H1 (cell line): ENCODE measurements around the gene ETV2. TPM values are rescaled to one million over a fixed set of nuclear protein-coding genes. Genes with fewer than 3 reads are reported as not detected.

Experiments used
- CTCF ChIA-PET: fragments of 300-600 bp; sonication (Branson Sonifier 250); formaldehyde crosslinking; loops from one replicate; lab custom pipeline; 2021; ENCODE audit not compliant: partially characterized antibody; lab: Charles Lee
- POLR2A ChIA-PET: fragments of 300-600 bp; sonication (Branson Sonifier 250); formaldehyde crosslinking; loops from one replicate; lab custom pipeline; 2021; ENCODE audit warnings: inconsistent platforms; ENCODE audit not compliant: partially characterized antibody; lab: Charles Lee
- DNase-seq, 2 experiments: peaks; one replicate each; pipeline versions ENCODE4 v3.0.0 to v3.0.0-alpha.2; 2010 to 2022; ENCODE audit warnings: low spot score in 2 of 2, low read depth in 1 of 2, mixed read lengths in 1 of 2
- FAIRE-seq: peaks from 2 replicates; lab custom pipeline; 2011; peaks lifted over from hg19 to GRCh38; lab: Jason Lieb, UNC
- H2AFZ ChIP-seq: 2 replicates; pipeline ENCODE4 v1.8.1; 2012; ENCODE audit warnings: low read length, inconsistent platforms
- H2AK5ac ChIP-seq: 2 replicates; pipeline ENCODE4 v1.6.1; 2013; ENCODE audit warnings: low read depth, low read length
- H2BK120ac ChIP-seq: replicated peaks from 2 replicates; pipeline ENCODE3; 2013; ENCODE audit warnings: low read depth, low read length, inconsistent platforms
- H2BK12ac ChIP-seq: 2 replicates; pipeline ENCODE4 v1.6.1; 2013; ENCODE audit warnings: low read depth, low read length
- H2BK15ac ChIP-seq: 2 replicates; pipeline ENCODE4 v1.6.1; 2013; ENCODE audit warnings: low read length
- H2BK20ac ChIP-seq: 2 replicates; pipeline ENCODE4 v1.6.1; 2013; ENCODE audit warnings: low read length
- H2BK5ac ChIP-seq: 2 replicates; pipeline ENCODE4 v1.6.1; 2013; ENCODE audit warnings: low read depth, low read length
- H3K14ac ChIP-seq: 2 replicates; pipeline ENCODE4 v1.6.1; 2013; ENCODE audit warnings: inconsistent platforms; ENCODE audit not compliant: insufficient read length
- H3K18ac ChIP-seq: 2 replicates; pipeline ENCODE4 v1.6.1; 2013; ENCODE audit warnings: low read length; ENCODE audit errors: extremely low read depth
- H3K23ac ChIP-seq: 2 replicates; pipeline ENCODE4 v1.6.1; 2013; ENCODE audit warnings: inconsistent platforms; ENCODE audit not compliant: insufficient read length
- H3K23me2 ChIP-seq: 2 replicates; pipeline ENCODE4 v1.6.1; 2013; ENCODE audit warnings: low read depth, low read length
- H3K27ac ChIP-seq: 2 replicates; pipeline ENCODE4 v1.6.1; 2011; ENCODE audit warnings: low read depth, low read length, inconsistent platforms
- H3K27me3 ChIP-seq, 4 experiments: replicated peaks in 1 of 4; 1 replicate in 1 of 4; 2 replicates in 3 of 4; pipeline versions ENCODE4 v1.6.1 to v1.8.1; 2011 to 2013; ENCODE audit warnings: low read length in 3 of 4, mild to moderate bottlenecking in 3 of 4, inconsistent platforms in 2 of 4, mixed read lengths in 2 of 4, moderate library complexity in 1 of 4; ENCODE audit not compliant: control insufficient read depth in 3 of 4, insufficient read depth in 3 of 4; ENCODE audit errors: extremely low read depth in 1 of 4
- H3K36me3 ChIP-seq, 4 experiments: 2 replicates each; pipeline versions ENCODE4 v1.6.1 to v1.8.1; 2011 to 2013; ENCODE audit warnings: mild to moderate bottlenecking in 4 of 4, low read length in 3 of 4, moderate library complexity in 2 of 4, control low read depth in 1 of 4, inconsistent platforms in 1 of 4; ENCODE audit not compliant: insufficient read depth in 4 of 4, control insufficient read depth in 2 of 4
- H3K4ac ChIP-seq: replicated peaks from 2 replicates; pipeline ENCODE3; 2013; ENCODE audit warnings: low read length, low read depth, mixed read lengths, inconsistent platforms; ENCODE audit not compliant: insufficient read length
- H3K4me1 ChIP-seq, 4 experiments: replicated peaks in 1 of 4; 1 replicate in 1 of 4; 2 replicates in 3 of 4; pipeline versions ENCODE4 v1.6.1 to v1.8.1; 2011 to 2013; ENCODE audit warnings: low read length in 3 of 4, inconsistent platforms in 2 of 4, mixed read lengths in 1 of 4; ENCODE audit not compliant: insufficient read depth in 4 of 4, control insufficient read depth in 3 of 4
- H3K4me2 ChIP-seq, 2 experiments: 2 replicates each; pipeline versions ENCODE4 v1.6.1 to v1.8.1; 2011 to 2013; ENCODE audit warnings: low read depth in 2 of 2, low read length in 2 of 2, control low read depth in 1 of 2, inconsistent platforms in 1 of 2, mild to moderate bottlenecking in 1 of 2; ENCODE audit not compliant: insufficient read depth in 1 of 2
- H3K4me3 ChIP-seq, 4 experiments: fragments of 200-600, 300-600 bp in 1 of 4; sonication (generic), shearing (Covaris generic), sonication (Bioruptor Twin) in 1 of 4; 2 replicates each; pipeline versions ENCODE4 v1.5.1 to v1.8.1; 2011 to 2016; ENCODE audit warnings: low read length in 4 of 4, low read depth in 3 of 4, control low read depth in 2 of 4, inconsistent platforms in 2 of 4, mild to moderate bottlenecking in 2 of 4, mixed read lengths in 1 of 4, moderate library complexity in 1 of 4; ENCODE audit not compliant: insufficient read depth in 2 of 4; ENCODE audit errors: extremely low read depth in 1 of 4
- H3K56ac ChIP-seq: replicated peaks from 2 replicates; pipeline ENCODE3; 2013; ENCODE audit warnings: low read depth, mild to moderate bottlenecking, mixed read lengths, low read length, inconsistent platforms; ENCODE audit not compliant: insufficient read length
- H3K79me1 ChIP-seq: 2 replicates; pipeline ENCODE4 v1.6.1; 2013; ENCODE audit warnings: low read depth, low read length, control low read depth
- H3K79me2 ChIP-seq, 2 experiments: 2 replicates each; pipeline versions ENCODE4 v1.6.1 to v1.8.1; 2012 to 2013; ENCODE audit warnings: low read length in 2 of 2, mild to moderate bottlenecking in 2 of 2, inconsistent platforms in 1 of 2; ENCODE audit not compliant: insufficient read depth in 2 of 2, control insufficient read depth in 1 of 2
- H3K9ac ChIP-seq, 4 experiments: replicated peaks in 1 of 4; 1 replicate in 1 of 4; 2 replicates in 3 of 4; pipeline versions ENCODE4 v1.6.1 to v1.8.1; 2011 to 2013; ENCODE audit warnings: low read depth in 3 of 4, low read length in 3 of 4, control low read depth in 2 of 4, mild to moderate bottlenecking in 2 of 4, moderate library complexity in 2 of 4, inconsistent platforms in 1 of 4; ENCODE audit errors: extremely low read depth in 1 of 4
- H3K9me3 ChIP-seq, 2 experiments: 2 replicates each; pipeline versions ENCODE4 v1.6.1 to v1.8.1; 2012 to 2013; ENCODE audit warnings: mild to moderate bottlenecking in 2 of 2, moderate library complexity in 2 of 2, control low read depth in 1 of 2, inconsistent platforms in 1 of 2, low read depth in 1 of 2, low read length in 1 of 2, mixed read lengths in 1 of 2; ENCODE audit not compliant: insufficient read depth in 2 of 2
- H4K20me1 ChIP-seq, 2 experiments: replicated peaks in 1 of 2; 2 replicates each; pipeline versions ENCODE3 to v1.8.1; 2011 to 2013; ENCODE audit warnings: inconsistent platforms in 2 of 2, low read length in 2 of 2, mild to moderate bottlenecking in 1 of 2; ENCODE audit not compliant: insufficient read depth in 2 of 2, control insufficient read depth in 1 of 2
- H4K5ac ChIP-seq: 2 replicates; pipeline ENCODE4 v1.6.1; 2013; ENCODE audit warnings: low read length, low read depth, mixed read lengths, inconsistent platforms; ENCODE audit not compliant: insufficient read length
- H4K8ac ChIP-seq: 2 replicates; pipeline ENCODE4 v1.8.0; 2013; ENCODE audit warnings: mild to moderate bottlenecking, moderate library complexity, low read length, inconsistent platforms; ENCODE audit not compliant: insufficient read depth; ENCODE audit errors: extremely low read depth
- H4K91ac ChIP-seq: replicated peaks from 2 replicates; pipeline ENCODE3; 2013; ENCODE audit warnings: low read length, mixed read lengths, inconsistent platforms; ENCODE audit not compliant: insufficient read length
- CTCF ChIP-seq, 3 experiments: IDR thresholded peaks; 1 replicate in 2 of 3; 2 replicates in 1 of 3; pipeline versions ENCODE4 v1.5.1 to v1.6.1; 2011; ENCODE audit warnings: low read length in 3 of 3, mild to moderate bottlenecking in 3 of 3, inconsistent platforms in 2 of 3, low read depth in 1 of 3, moderate library complexity in 1 of 3; ENCODE audit not compliant: insufficient read depth in 1 of 3; ENCODE audit errors: control extremely low read depth in 1 of 3
- GABPA ChIP-seq: IDR thresholded peaks from 2 replicates; pipeline ENCODE4 v1.6.1; 2011; ENCODE audit warnings: mild to moderate bottlenecking, low read length, moderate library complexity, borderline replicate concordance; ENCODE audit not compliant: insufficient read depth
- KDM5A ChIP-seq: fragments of 200-600 bp; IDR thresholded peaks from 2 replicates; pipeline ENCODE4 v1.7.1; 2012; ENCODE audit warnings: mild to moderate bottlenecking, low read length, inconsistent platforms, mixed read lengths
- NRF1 ChIP-seq: IDR thresholded peaks from 2 replicates; pipeline ENCODE4 v1.6.1; 2011; ENCODE audit warnings: mild to moderate bottlenecking, low read depth, low read length, improper control_type of control experiment
- RNF2 ChIP-seq: fragments of 200-900, 300-1000 bp; sonication (generic); IDR thresholded peaks from 2 replicates; pipeline ENCODE4 v1.7.1; 2016; ENCODE audit warnings: borderline replicate concordance, low read depth, mild to moderate bottlenecking, antibody characterized with exemption, low read length; ENCODE audit not compliant: poor library complexity, severe bottlenecking; ENCODE audit errors: missing control alignments
- WGBS, 2 experiments: shearing (Covaris generic) in 1 of 2; methylation state at CpG; one replicate each; pipeline versions ENCODE4 v1.1.6 to v1.1.7; 2013 to 2015; ENCODE audit warnings: low lambda C conversion rate in 2 of 2, mixed read lengths in 2 of 2, inconsistent platforms in 1 of 2, low coverage in 1 of 2, missing lambda C conversion rate in 1 of 2; ENCODE audit not compliant: insufficient replicate concordance in 2 of 2, insufficient coverage in 1 of 2, insufficient read length in 1 of 2; ENCODE audit errors: extremely low coverage in 1 of 2, missing lambda C conversion rate in 1 of 2; 5-methylcytosine and 5-hydroxymethylcytosine counted together
- polyA plus RNA-seq, 7 experiments: library from polyadenylated mRNA; depleted of rRNA in 3 of 7; stranded (reverse) in 5 of 7; unstranded in 2 of 7; fragments of >200 nt in 5 of 7; fragments of 200-250 nt in 2 of 7; gene quantifications; 1 replicate in 5 of 7; 2 replicates in 1 of 7; 4 replicates in 1 of 7; pipeline versions ENCODE4 v1.2.1 to v1.2.3, GENCODE V29; 2011 to 2013; ENCODE audit warnings: missing spikeins in 2 of 7, mixed read lengths in 2 of 7
- total RNA-seq: library from RNA; stranded (reverse); fragmentation: NEBNext Ultra II Directional; extraction: Animal tissue kit (Norgen Biotek cat#: 25700); gene quantifications from 2 replicates; pipeline ENCODE4 v1.2.1, GENCODE V29; 2021

The ETV2 gene
- total and polyA plus RNA-seq, 2 of the 8 experiments (the other 6 are each of a cell fraction or from before 2014, with no cell fraction given): 0.88 to 1.3 TPM

DNA sequence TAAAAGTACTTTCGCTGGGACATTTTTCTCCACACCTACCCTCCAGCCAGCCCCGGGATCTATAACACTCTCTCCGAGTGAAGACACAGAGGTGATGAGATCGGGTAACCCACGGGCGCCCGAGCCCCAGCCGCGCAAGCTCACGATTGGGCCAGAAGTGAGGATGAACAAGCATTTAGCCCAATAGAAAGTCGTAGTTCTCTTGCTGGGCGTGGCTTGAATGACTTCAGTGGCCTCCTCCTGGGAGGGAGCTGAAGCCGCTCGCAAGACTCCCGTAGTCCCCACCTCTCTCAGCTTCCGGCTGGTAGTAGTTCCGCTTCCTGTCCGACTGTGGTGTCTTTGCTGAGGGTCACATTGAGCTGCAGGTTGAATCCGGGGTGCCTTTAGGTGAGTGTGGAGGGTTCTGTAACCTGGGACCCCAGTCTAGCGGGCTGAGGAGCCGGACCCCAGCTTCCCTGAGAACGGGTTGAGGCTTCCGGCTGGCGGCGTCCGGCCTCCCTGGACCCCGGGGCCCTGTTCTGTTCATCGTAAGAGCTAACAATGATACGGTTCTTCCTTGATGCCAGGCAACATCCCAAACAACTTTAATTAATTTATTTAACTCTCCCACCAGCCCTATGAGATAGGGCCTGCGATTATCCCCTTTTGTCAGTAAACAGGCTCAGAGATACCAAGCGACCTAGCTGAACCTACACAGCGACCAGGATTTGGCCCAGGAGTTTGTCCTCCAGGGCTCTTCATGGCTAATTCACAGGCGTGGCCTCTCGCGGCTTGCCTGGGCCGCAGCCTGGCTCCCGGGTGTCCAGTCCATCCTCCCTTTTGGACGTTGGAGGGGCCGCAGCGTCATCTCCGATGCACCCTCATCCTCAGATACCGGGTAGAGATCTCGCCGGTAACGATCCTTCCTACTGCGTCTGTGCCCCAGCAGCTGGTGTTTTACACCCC, 6.7 kb downstream of the ETV2 start, which contains the start of gene COX6B1:
COX6B1 (plus strand) TSS at position 307 of the 945 bp plus-strand sequence. CDS start 2,921 bp downstream, outside the sequence.
- Histone ChIP-seq H4K20me1 (peaks cover 0 to 1% of the 10 kb centered on the region in 2 experiments), H2BK12ac (no peak within 1 kb of the TSS), H4K8ac (peak within 1 kb of the TSS; percentile 74), H3K27me3 (no peaks in the 10 kb centered on the region; a peak in 3 of 7 replicates), H3K56ac (peak within 1 kb of the TSS; percentile 56), H3K79me2 (peaks cover 5 to 19% of the 10 kb centered on the region in 2 experiments; a peak in 3 of 4 replicates), H3K23me2 (peaks cover 18% of the 10 kb centered on the region; the same call in 1 of the 2 replicates), H3K18ac (peak within 1 kb of the TSS; percentile 90), H4K5ac (peak within 1 kb of the TSS; percentile 72), H3K23ac (no peak within 1 kb of the TSS), H2BK5ac (peak within 1 kb of the TSS; percentile 52; the same call in 1 of the 2 replicates), H3K9ac (peak within 1 kb of the TSS; percentile 9 to 88 (median 66)), H3K79me1 (no peaks in the 10 kb centered on the region; the same call in 1 of the 2 replicates), H4K91ac (no peak within 1 kb of the TSS), H3K14ac (no peak within 1 kb of the TSS), H2BK20ac (no peak within 1 kb of the TSS), H3K4ac (no peak within 1 kb of the TSS), H2BK15ac (no peak within 1 kb of the TSS), H3K4me1 (peaks cover 2 to 11% (median 4%) of the 10 kb centered on the region in 4 experiments; a peak in 5 of 7 replicates), H3K4me3 (peak within 1 kb of the TSS; percentile 62 to 98 (median 92)), H3K27ac (peak within 1 kb of the TSS; percentile 44; the same call in 1 of the 2 replicates), H2AK5ac (no peak within 1 kb of the TSS; the same call in 1 of the 2 replicates), H2AFZ (no peak within 1 kb of the TSS), H3K4me2 (peak within 1 kb of the TSS; percentile 86 to 95), H3K9me3 (no peaks in the 10 kb centered on the region), H3K36me3 (peaks cover 2 to 9% (median 7%) of the 10 kb centered on the region in 4 experiments; a peak in 4 of 8 replicates), H2BK120ac (no peak within 1 kb of the TSS)
- DNase-seq (peak; percentile 84 to 88), FAIRE-seq (peak; percentile 55)
- CTCF ChIA-PET: interaction anchor here (0.7 to 1.6 kb wide), 5 partner anchors 9 to 200 kb away, joined by 3 to 9 read pairs (median 3); no protein-coding TSS in a partner anchor
- POLR2A ChIA-PET: interaction anchor here (0.6 to 2.7 kb wide), 19 partner anchors 8 to 203 kb away, joined by 3 to 17 read pairs (median 4); partner anchors contain the start of gene UPK1A
- WGBS, 2 experiments: 3% methylated on average over 46 of the region's 46 CpGs; no CpG with 5 or more reads in 1 of the 2 experiments
- TF ChIP-seq KDM5A (peak; percentile 46; the same call in 1 of the 2 replicates), NRF1 (no peak), GABPA (peak; percentile 90), CTCF (IDR thresholded peaks at IDR 0.05; ENCODE audit: control extremely low read depth in 1 of 3, insufficient read depth in 1 of 3, low read depth in 1 of 3, low read length in 3 of 3) (no peak), RNF2 (no peak)
